ENCODE results near the gene TMEM100. TPM values are rescaled to one million over a fixed set of nuclear protein-coding genes. Genes with fewer than 3 reads are reported as not detected.
A peak's percentile ranks its signal among the peaks of the same experiment; 100 is the strongest.

Gene TMEM100
- total and polyA plus RNA-seq, 3 experiments from 2014 or later, result not detected

GRCh38 chr17:55720919-55721836 is 1.5 kb downstream of the TMEM100 start:
- Histone ChIP-seq H3K4me1 (ENCODE audit: insufficient read depth, low read length) (no peaks in the 10 kb centered on the region), H3K4me3 (ENCODE audit: low read length) (no peak overlapping the region), H3K9me3 (ENCODE audit: low read length) (no peaks in the 10 kb centered on the region), H3K27me3 (ENCODE audit: insufficient read depth, low read length, poor library complexity, severe bottlenecking) (no peaks in the 10 kb centered on the region), H3K36me3 (ENCODE audit: insufficient read depth, low read length) (no peaks in the 10 kb centered on the region), H3K27ac (ENCODE audit: low read depth, low read length) (no peak overlapping the region)
- Mint-ChIP-seq H3K4me3 (no peak overlapping the region), H3K27ac (no peak overlapping the region), H3K4me1 (no peaks in the 10 kb centered on the region), H3K36me3 (no peaks in the 10 kb centered on the region), H3K27me3 (peaks cover 5 to 45% of the 10 kb centered on the region in 2 donors), H3K9me3 (no peaks in the 10 kb centered on the region)
- ChIA-PET CTCF (no interaction called here), POLR2A (no interaction called here)
- DNase-seq, result no peak

- CTCF ChIA-PET, result interaction anchor here (0.6 to 1.4 kb wide), 8 partner anchors 10 to 195 kb away, joined by 3 to 8 read pairs (median 3); no protein-coding TSS in a partner anchor
- Histone ChIP-seq H3K27ac (ENCODE audit: low read depth, low read length) (no peak overlapping the region), H3K36me3 (ENCODE audit: insufficient read depth, low read length) (no peaks in the 10 kb centered on the region), H3K4me1 (ENCODE audit: insufficient read depth, low read length) (no peaks in the 10 kb centered on the region), H3K27me3 (ENCODE audit: insufficient read depth, low read length, poor library complexity, severe bottlenecking) (no peaks in the 10 kb centered on the region), H3K9me3 (ENCODE audit: low read length) (no peaks in the 10 kb centered on the region), H3K4me3 (ENCODE audit: low read length) (no peak overlapping the region)
- peak; percentile 5 to 59 (median 23) for DNase-seq
- Mint-ChIP-seq H3K36me3 (no peaks in the 10 kb centered on the region), H3K4me3 (no peak overlapping the region), H3K27ac (no peak overlapping the region), H3K4me1 (no peaks in the 10 kb centered on the region), H3K9me3 (no peaks in the 10 kb centered on the region), H3K27me3 (peaks cover 4 to 42% of the 10 kb centered on the region in 2 donors)
- POLR2A ChIA-PET, result no interaction called here
Measured at GRCh38 chr17:55717898-55718735, 4.5 kb downstream of the TMEM100 start.

DNA sequence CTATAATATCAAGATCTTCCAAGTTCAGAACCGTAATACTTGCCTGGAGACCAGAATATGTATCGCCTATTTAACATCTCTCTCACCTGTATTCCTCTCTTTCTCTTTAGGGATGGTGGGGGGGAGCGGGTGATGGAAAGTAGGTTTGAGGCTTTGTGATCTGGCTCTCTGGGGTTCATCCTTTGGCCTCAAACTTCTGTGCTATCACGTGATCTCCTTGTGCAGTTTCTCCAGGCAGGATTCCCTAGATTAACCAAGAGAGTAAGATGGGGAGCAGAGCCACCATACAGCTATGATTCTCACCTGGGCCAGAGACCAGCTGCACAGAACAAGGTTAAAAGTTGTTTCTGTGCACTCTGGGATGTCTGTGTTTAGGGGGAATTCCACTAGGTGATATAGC is 5.2 kb downstream of the TMEM100 start:
- Histone ChIP-seq H3K27me3 (ENCODE audit: insufficient read depth, low read length, poor library complexity, severe bottlenecking) (no peaks in the 10 kb centered on the region), H3K36me3 (ENCODE audit: insufficient read depth, low read length) (no peaks in the 10 kb centered on the region), H3K27ac (ENCODE audit: low read depth, low read length) (no peak overlapping the region), H3K9me3 (ENCODE audit: low read length) (no peaks in the 10 kb centered on the region), H3K4me1 (ENCODE audit: insufficient read depth, low read length) (no peaks in the 10 kb centered on the region), H3K4me3 (ENCODE audit: low read length) (no peak overlapping the region)
- peaks cover 2 to 35% of the 10 kb centered on the region in 2 donors for H3K27me3 Mint-ChIP-seq
- H3K27ac Mint-ChIP-seq, result no peak overlapping the region
- no peaks in the 10 kb centered on the region for H3K36me3 Mint-ChIP-seq
- H3K4me3 Mint-ChIP-seq, result no peak overlapping the region
- no peaks in the 10 kb centered on the region for H3K9me3 Mint-ChIP-seq
- no peaks in the 10 kb centered on the region for H3K4me1 Mint-ChIP-seq
- DNase-seq, result no peak
- POLR2A ChIA-PET, result no interaction called here
- CTCF ChIA-PET, result interaction anchor here (0.6 to 1.4 kb wide), 6 partner anchors 13 to 194 kb away, joined by 3 to 8 read pairs (median 4); no protein-coding TSS in a partner anchor

DNA sequence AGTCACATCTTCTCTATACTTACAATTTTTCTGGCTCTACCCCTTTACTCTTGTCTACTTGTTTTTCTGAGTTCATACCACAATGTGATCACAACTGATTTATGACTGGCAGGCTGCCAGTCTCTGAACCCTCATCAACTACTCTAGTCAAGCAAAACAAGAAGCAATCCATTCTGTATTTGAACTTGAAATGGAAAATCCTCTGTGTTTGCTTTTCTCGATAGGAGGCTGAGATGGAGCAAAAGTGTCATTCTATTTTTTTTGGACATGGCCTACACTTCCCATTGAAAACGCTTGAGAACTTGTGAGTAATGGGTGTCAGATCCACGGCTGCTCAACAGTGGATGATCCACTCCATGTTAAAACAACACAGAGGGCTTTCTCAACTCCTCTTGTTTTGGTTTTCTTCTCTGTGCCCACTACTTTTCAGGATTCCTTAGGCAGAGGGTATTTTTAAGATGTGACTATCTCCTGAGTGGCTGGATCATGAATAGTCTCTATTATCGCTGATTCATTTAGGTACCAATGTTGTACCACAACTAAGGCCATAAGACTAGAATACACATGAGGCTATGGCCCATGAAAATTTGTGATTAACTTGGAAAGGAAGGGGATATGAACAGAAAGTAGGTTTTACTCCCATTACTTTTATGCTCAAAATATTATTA is 11.7 kb downstream of the TMEM100 start:
- Mint-ChIP-seq H3K27me3 (peaks cover 4 to 26% of the 10 kb centered on the region in 2 donors), H3K27ac (no peak overlapping the region), H3K36me3 (no peaks in the 10 kb centered on the region), H3K9me3 (no peaks in the 10 kb centered on the region), H3K4me1 (no peaks in the 10 kb centered on the region), H3K4me3 (no peak overlapping the region)
- ChIA-PET CTCF (no interaction called here), POLR2A (no interaction called here)
- Histone ChIP-seq H3K4me1 (ENCODE audit: insufficient read depth, low read length) (no peaks in the 10 kb centered on the region), H3K9me3 (ENCODE audit: low read length) (no peaks in the 10 kb centered on the region), H3K27me3 (ENCODE audit: insufficient read depth, low read length, poor library complexity, severe bottlenecking) (no peaks in the 10 kb centered on the region), H3K36me3 (ENCODE audit: insufficient read depth, low read length) (no peaks in the 10 kb centered on the region), H3K27ac (ENCODE audit: low read depth, low read length) (no peak overlapping the region), H3K4me3 (ENCODE audit: low read length) (no peak overlapping the region)
- no peak for DNase-seq

DNA sequence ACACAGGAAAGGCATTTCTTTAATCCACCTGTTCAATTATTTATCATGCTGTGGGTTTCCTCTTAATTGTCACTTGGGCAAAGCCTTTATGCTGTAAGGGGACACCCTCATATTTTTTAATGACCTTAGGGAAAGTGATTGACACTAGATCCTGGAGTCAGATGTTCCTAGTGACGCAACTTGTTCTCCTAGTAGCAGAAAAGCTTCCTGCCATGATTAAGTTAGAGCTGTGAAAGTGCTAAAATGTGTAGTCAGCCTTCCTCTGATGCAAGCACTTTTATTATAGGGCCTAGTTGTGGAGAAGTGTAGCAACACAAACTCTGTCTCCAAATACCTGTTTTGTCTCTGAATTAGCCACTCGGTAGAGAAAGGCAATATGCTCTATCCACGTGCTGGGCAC is 12.3 kb downstream of the TMEM100 start:
- no peak overlapping the region for H3K27ac Mint-ChIP-seq
- Histone ChIP-seq H3K9me3 (ENCODE audit: low read length) (no peaks in the 10 kb centered on the region), H3K4me3 (ENCODE audit: low read length) (no peak overlapping the region), H3K27me3 (ENCODE audit: insufficient read depth, low read length, poor library complexity, severe bottlenecking) (no peaks in the 10 kb centered on the region), H3K4me1 (ENCODE audit: insufficient read depth, low read length) (no peaks in the 10 kb centered on the region), H3K27ac (ENCODE audit: low read depth, low read length) (no peak overlapping the region), H3K36me3 (ENCODE audit: insufficient read depth, low read length) (no peaks in the 10 kb centered on the region)
- no peak for DNase-seq
- H3K27me3 Mint-ChIP-seq, result peaks cover 4 to 26% of the 10 kb centered on the region in 2 donors
- no peaks in the 10 kb centered on the region for H3K36me3 Mint-ChIP-seq
- ChIA-PET CTCF (no interaction called here), POLR2A (no interaction called here)
- H3K4me1 Mint-ChIP-seq, result no peaks in the 10 kb centered on the region
- H3K9me3 Mint-ChIP-seq, result no peaks in the 10 kb centered on the region
- no peak overlapping the region for H3K4me3 Mint-ChIP-seq

DNA sequence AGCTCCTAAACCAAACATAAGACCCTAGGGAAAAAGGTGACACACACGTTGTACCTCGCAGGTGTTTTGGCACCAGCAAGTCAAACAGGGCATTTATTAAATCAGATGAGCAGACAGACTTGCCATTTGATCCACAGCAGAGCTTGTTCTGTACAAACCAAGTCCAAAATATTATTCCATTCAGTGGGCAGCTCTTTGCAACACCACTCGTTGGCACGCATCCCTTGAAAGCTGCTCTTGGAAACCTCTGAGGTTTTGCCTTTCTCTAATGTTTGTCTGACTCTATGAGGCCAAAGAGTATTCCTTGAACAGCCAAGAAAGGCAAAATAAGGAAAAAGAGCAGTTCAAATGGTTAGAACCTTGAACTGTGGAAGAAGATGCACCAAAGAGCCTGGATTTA is 12.7 kb downstream of the TMEM100 start:
- no peak overlapping the region for H3K4me3 ChIP-seq (ENCODE audit: low read length)
- Mint-ChIP-seq H3K4me3 (no peak overlapping the region), H3K9me3 (no peaks in the 10 kb centered on the region), H3K4me1 (no peaks in the 10 kb centered on the region), H3K27ac (no peak overlapping the region), H3K27me3 (peaks cover 3 to 26% of the 10 kb centered on the region in 2 donors), H3K36me3 (no peaks in the 10 kb centered on the region)
- CTCF ChIA-PET, result no interaction called here
- no peak for DNase-seq
- H3K4me1 ChIP-seq (ENCODE audit: insufficient read depth, low read length), result no peaks in the 10 kb centered on the region
- no peak overlapping the region for H3K27ac ChIP-seq (ENCODE audit: low read depth, low read length)
- H3K27me3 ChIP-seq (ENCODE audit: insufficient read depth, low read length, poor library complexity, severe bottlenecking), result no peaks in the 10 kb centered on the region
- POLR2A ChIA-PET, result no interaction called here
- no peaks in the 10 kb centered on the region for H3K9me3 ChIP-seq (ENCODE audit: low read length)
- no peaks in the 10 kb centered on the region for H3K36me3 ChIP-seq (ENCODE audit: insufficient read depth, low read length)

- CTCF ChIA-PET, result no interaction called here
- peaks cover 2 to 25% of the 10 kb centered on the region in 2 donors for H3K27me3 Mint-ChIP-seq
- Histone ChIP-seq H3K4me1 (ENCODE audit: insufficient read depth, low read length) (no peaks in the 10 kb centered on the region), H3K27me3 (ENCODE audit: insufficient read depth, low read length, poor library complexity, severe bottlenecking) (no peaks in the 10 kb centered on the region), H3K36me3 (ENCODE audit: insufficient read depth, low read length) (no peaks in the 10 kb centered on the region), H3K27ac (ENCODE audit: low read depth, low read length) (no peak overlapping the region), H3K4me3 (ENCODE audit: low read length) (no peak overlapping the region), H3K9me3 (ENCODE audit: low read length) (no peaks in the 10 kb centered on the region)
- no peak overlapping the region for H3K27ac Mint-ChIP-seq
- no peak overlapping the region for H3K4me3 Mint-ChIP-seq
- POLR2A ChIA-PET, result no interaction called here
- H3K4me1 Mint-ChIP-seq, result no peaks in the 10 kb centered on the region
- DNase-seq, result no peak
- H3K36me3 Mint-ChIP-seq, result no peaks in the 10 kb centered on the region
- H3K9me3 Mint-ChIP-seq, result no peaks in the 10 kb centered on the region
Measured at GRCh38 chr17:55709440-55709839, 13.2 kb downstream of the TMEM100 start.
